T-helper 17 cell (primary cell): ENCODE results near the gene EIF4G1. TPM values are rescaled to one million over a fixed set of nuclear protein-coding genes. Genes with fewer than 3 reads are reported as not detected.

ENCODE experiments used
- ATAC-seq: fragments of 150-1000 bp; cut with Tn5 transposase; 2 replicates; pipeline ENCODE4 v1.10.0; 2021; ENCODE audit warnings: mild to moderate bottlenecking, moderate library complexity
- DNase-seq, 3 donors: peaks; one replicate each; pipeline versions ENCODE4 v3.0.0 to v3.0.0-alpha.2; 2020 to 2021
- H3K9me3 ChIP-seq: one replicate; pipeline ENCODE4 v1.7.0; 2013; ENCODE audit warnings: low read length, mild to moderate bottlenecking; ENCODE audit not compliant: control insufficient read depth, poor library complexity, severe bottlenecking
- H3K27ac Mint-ChIP-seq: one replicate; pipeline ENCODE4 v1.8.0; 2022; ENCODE audit warnings: mild to moderate bottlenecking, moderate library complexity, mixed read lengths
- H3K27me3 Mint-ChIP-seq: one replicate; pipeline ENCODE4 v1.8.0; 2022; ENCODE audit warnings: mixed read lengths
- H3K36me3 Mint-ChIP-seq: one replicate; pipeline ENCODE4 v1.8.0; 2022; ENCODE audit warnings: low read depth, mixed read lengths
- H3K4me1 Mint-ChIP-seq: one replicate; pipeline ENCODE4 v1.8.0; 2022; ENCODE audit warnings: mild to moderate bottlenecking, mixed read lengths
- H3K4me3 Mint-ChIP-seq: one replicate; pipeline ENCODE4 v1.8.0; 2022; ENCODE audit warnings: mild to moderate bottlenecking, moderate library complexity, mixed read lengths
- total RNA-seq, 4 donors: library from RNA in 2 of 4; stranded (reverse) in 2 of 4; gene quantifications; one replicate each; pipeline ENCODE4 v1.2.3 and lab custom pipeline; 2022 to 2026

Gene EIF4G1
- total RNA-seq, 2 donors from 2014 or later, result 226 to 236 TPM

GRCh38 chr3:184362668-184363546 is 48.5 kb downstream of the EIF4G1 start:
- Mint-ChIP-seq H3K4me3 (peak overlapping the region; percentile 99), H3K36me3 (no peaks in the 10 kb centered on the region), H3K27me3 (no peaks in the 10 kb centered on the region), H3K27ac (peak overlapping the region; percentile 93), H3K4me1 (peaks cover 36% of the 10 kb centered on the region)
- no peaks in the 10 kb centered on the region for H3K9me3 ChIP-seq
- ATAC-seq, result peak; percentile 85
- peak; percentile 85 to 89 (median 85) for DNase-seq

- Mint-ChIP-seq H3K4me3 (no peak overlapping the region), H3K4me1 (peaks cover 36% of the 10 kb centered on the region), H3K27ac (no peak overlapping the region), H3K27me3 (no peaks in the 10 kb centered on the region), H3K36me3 (peaks cover 3% of the 10 kb centered on the region)
- ATAC-seq (no peak), DNase-seq (no peak)
- H3K9me3 ChIP-seq, result no peaks in the 10 kb centered on the region
Observed at GRCh38 chr3:184366619-184367289, 52.3 kb downstream of the EIF4G1 start.

GRCh38 chr3:184368116-184368515 is 53.7 kb downstream of the EIF4G1 start:
- Mint-ChIP-seq H3K4me1 (peaks cover 32% of the 10 kb centered on the region), H3K4me3 (no peak overlapping the region), H3K27ac (peak overlapping the region; percentile 24), H3K36me3 (peaks cover 3% of the 10 kb centered on the region), H3K27me3 (no peaks in the 10 kb centered on the region)
- DNase-seq, result no peak
- ATAC-seq, result no peak
- no peaks in the 10 kb centered on the region for H3K9me3 ChIP-seq

DNA sequence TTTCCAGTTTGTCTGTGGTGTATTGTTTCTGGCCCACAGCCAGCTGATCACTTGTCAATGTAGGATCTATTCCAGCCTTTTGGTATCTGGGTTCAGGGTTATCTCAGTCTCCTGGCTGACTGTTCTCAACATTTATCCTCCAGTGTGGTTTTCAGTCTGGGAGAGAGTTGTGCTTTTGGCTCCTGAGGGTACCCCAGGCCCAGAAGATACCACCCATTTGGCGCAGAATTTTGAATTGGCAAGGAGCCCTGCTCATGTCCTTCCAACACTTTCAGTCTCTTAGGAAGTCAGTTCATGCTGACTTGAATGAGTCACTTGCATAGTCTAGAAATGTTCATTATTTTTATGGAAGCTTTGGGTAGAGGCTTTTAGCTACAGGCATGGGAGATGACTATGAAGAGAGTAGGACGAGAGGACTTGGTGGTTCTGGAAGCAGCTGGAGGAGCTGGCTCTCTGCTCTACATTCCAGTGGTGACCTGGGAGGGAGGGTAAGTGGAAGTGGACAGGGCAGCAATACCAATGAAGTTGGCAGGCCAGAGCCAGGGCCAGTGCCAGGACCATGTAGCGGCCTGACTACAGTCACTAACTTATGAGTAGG is 54.3 kb downstream of the EIF4G1 start:
- ATAC-seq (no peak), DNase-seq (no peak)
- Mint-ChIP-seq H3K27me3 (no peaks in the 10 kb centered on the region), H3K4me1 (peaks cover 27% of the 10 kb centered on the region), H3K27ac (peak overlapping the region; percentile 67), H3K36me3 (peaks cover 3% of the 10 kb centered on the region), H3K4me3 (no peak overlapping the region)
- H3K9me3 ChIP-seq, result no peaks in the 10 kb centered on the region

DNA sequence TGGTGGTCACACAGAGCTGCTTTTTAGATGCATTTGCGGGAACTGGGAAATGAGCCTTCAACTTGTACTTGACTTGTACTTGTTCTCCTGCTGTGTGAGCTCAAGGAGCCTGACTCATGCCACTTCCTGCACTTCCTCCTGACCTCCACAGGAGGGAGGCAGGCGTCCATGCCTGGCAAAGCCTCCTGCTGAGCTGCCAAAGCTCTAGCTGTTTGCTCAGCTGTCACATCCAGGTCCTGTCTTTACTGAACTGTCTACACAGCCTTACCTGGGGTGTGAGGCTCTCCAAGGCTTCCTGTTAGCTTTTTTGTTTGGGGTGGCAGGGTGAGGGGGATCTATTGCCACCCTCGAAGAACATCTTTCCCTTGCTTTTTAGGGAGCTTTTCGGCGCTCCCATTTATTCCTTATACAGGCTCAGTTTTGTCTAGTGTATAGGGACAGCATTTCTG is 57.2 kb downstream of the EIF4G1 start:
- H3K9me3 ChIP-seq, result no peaks in the 10 kb centered on the region
- peaks cover 9% of the 10 kb centered on the region for H3K36me3 Mint-ChIP-seq
- H3K27ac Mint-ChIP-seq, result no peak overlapping the region
- ATAC-seq, result peak; percentile 97
- no peak overlapping the region for H3K4me3 Mint-ChIP-seq
- H3K4me1 Mint-ChIP-seq, result peaks cover 16% of the 10 kb centered on the region
- peaks cover 19% of the 10 kb centered on the region for H3K27me3 Mint-ChIP-seq
- DNase-seq, result peak in 2 of 3 donors; percentile 36 to 46

DNA sequence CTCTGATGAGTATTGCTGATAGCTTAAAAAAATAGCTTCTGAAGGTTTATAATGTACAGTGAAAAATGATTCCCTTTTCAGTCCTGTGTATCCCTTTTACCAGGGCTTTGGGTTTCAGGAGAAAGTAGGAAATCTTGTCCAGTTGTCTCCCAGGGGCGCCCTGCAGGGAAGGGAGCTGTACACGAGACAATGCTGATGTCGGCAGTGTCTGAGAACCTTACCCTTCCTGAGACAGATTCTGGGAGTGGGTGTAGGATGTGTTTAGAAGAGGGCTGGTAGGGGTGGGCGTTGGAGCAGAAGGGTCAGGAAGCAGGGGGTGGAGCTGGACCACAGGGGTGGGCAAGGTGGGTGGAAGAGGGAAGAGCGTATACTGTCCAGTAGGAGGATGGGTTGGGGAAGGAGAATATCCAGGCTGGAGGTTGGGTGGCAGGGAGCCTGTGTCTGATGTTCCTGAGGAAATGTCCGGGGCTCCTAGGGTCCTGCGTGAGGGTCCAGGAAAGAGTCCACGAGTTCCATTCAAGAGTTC is 58.0 kb downstream of the EIF4G1 start:
- Mint-ChIP-seq H3K4me1 (peaks cover 12% of the 10 kb centered on the region), H3K27me3 (peaks cover 26% of the 10 kb centered on the region), H3K36me3 (peaks cover 9% of the 10 kb centered on the region), H3K27ac (no peak overlapping the region), H3K4me3 (no peak overlapping the region)
- no peaks in the 10 kb centered on the region for H3K9me3 ChIP-seq
- no peak for DNase-seq
- ATAC-seq, result no peak

- H3K4me1 Mint-ChIP-seq, result peaks cover 12% of the 10 kb centered on the region
- peaks cover 32% of the 10 kb centered on the region for H3K27me3 Mint-ChIP-seq
- ATAC-seq (no peak), DNase-seq (no peak)
- no peak overlapping the region for H3K4me3 Mint-ChIP-seq
- no peak overlapping the region for H3K27ac Mint-ChIP-seq
- peaks cover 9% of the 10 kb centered on the region for H3K36me3 Mint-ChIP-seq
- H3K9me3 ChIP-seq, result no peaks in the 10 kb centered on the region
Observed at GRCh38 chr3:184372911-184373310, 58.5 kb downstream of the EIF4G1 start.

- ATAC-seq (no peak), DNase-seq (no peak)
- no peak overlapping the region for H3K4me3 Mint-ChIP-seq
- H3K27me3 Mint-ChIP-seq, result peaks cover 37% of the 10 kb centered on the region
- peaks cover 9% of the 10 kb centered on the region for H3K36me3 Mint-ChIP-seq
- H3K4me1 Mint-ChIP-seq, result peaks cover 12% of the 10 kb centered on the region
- H3K27ac Mint-ChIP-seq, result no peak overlapping the region
- no peaks in the 10 kb centered on the region for H3K9me3 ChIP-seq
Observed at GRCh38 chr3:184373422-184373821, 59.0 kb downstream of the EIF4G1 start.

GRCh38 chr3:184375747-184376461 is 61.5 kb downstream of the EIF4G1 start:
- H3K36me3 Mint-ChIP-seq, result peaks cover 9% of the 10 kb centered on the region
- no peak for DNase-seq
- no peak overlapping the region for H3K27ac Mint-ChIP-seq

GRCh38 chr3:184377374-184377773 is 63.0 kb downstream of the EIF4G1 start:
- no peaks in the 10 kb centered on the region for H3K9me3 ChIP-seq
- ATAC-seq (no peak), DNase-seq (no peak)
- Mint-ChIP-seq H3K4me1 (peaks cover 6% of the 10 kb centered on the region), H3K27ac (no peak overlapping the region), H3K4me3 (no peak overlapping the region), H3K27me3 (peaks cover 61% of the 10 kb centered on the region), H3K36me3 (peaks cover 9% of the 10 kb centered on the region)

More at GRCh38 chr3:184375747-184376461, 61.5 kb downstream of the EIF4G1 start:
- ATAC-seq, result no peak
- no peaks in the 10 kb centered on the region for H3K9me3 ChIP-seq
- H3K4me3 Mint-ChIP-seq, result peak overlapping the region; percentile 25
- H3K4me1 Mint-ChIP-seq, result peaks cover 10% of the 10 kb centered on the region
- H3K27me3 Mint-ChIP-seq, result peaks cover 49% of the 10 kb centered on the region

DNA sequence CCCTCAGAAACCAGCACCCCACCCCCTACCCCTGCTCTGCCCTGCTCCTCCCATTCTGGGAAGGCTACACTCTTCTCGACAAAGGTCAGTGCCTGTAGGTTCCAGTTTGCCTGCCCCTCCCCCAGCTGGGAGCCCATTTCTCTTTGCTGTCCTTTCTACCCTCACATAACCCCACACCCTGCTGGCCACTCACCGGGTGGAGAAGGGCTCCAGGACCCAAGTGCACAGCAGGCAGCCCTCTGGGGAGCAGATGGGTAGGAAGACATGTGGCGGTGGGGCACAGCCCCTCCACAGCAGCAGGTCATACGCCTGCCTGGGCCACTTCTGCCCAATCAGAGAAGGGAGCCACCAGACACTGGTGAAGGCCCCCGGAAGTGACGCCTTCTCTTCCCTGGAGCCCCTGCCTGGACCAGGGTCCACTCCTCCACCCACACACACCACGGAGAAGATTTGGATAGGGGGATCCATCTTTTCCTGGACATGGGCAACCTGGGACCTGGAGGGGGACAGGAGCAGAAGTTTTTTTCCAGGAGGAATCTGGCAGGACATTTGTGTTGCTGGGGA is 63.6 kb downstream of the EIF4G1 start, which contains the start of gene THPO:
TSS of gene THPO (minus strand) at position 326 of the 564 bp plus-strand sequence. CDS start 1,948 bp downstream, outside the sequence.
- Mint-ChIP-seq H3K36me3 (peaks cover 9% of the 10 kb centered on the region), H3K27me3 (peaks cover 67% of the 10 kb centered on the region), H3K4me3 (peak within 1 kb of the TSS; percentile 88), H3K4me1 (peaks cover 6% of the 10 kb centered on the region), H3K27ac (no peak within 1 kb of the TSS)
- no peak for ATAC-seq
- no peak for DNase-seq
- H3K9me3 ChIP-seq, result no peaks in the 10 kb centered on the region

DNA sequence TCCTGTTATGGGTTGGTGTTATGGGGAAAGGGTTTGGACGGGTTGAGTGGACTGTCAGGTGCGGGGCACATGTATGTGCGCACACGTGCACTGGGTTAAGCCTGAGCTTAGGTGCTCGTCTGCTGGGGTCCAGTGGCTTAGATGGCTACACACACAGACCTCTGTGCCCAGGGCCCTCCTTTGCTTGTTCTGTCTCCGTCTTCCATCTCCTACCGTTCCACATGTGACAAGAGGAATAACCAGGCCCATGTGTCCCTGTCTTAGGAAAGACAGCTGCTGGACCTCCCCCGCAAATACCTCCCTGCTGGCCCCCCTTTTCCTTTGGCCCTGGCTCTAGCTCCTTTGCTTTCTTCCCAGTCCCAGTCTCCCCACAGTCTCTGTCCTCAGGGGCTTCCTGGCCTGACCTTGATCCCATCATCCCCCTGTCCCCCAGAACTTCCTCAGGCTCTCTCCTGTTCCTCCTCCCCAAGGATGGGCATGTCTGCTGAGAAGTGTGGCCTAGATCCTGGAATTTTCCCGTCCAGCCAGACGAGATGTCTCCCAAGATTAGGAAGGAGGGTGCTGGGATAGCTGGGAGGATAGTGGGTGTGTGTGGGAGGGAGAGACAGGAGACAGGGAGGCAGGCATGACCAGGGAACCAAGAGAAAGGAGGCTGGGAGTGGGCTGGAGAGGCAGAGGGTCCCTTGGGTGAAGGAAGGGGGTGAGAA is 64.4 kb downstream of the EIF4G1 start:
- H3K36me3 Mint-ChIP-seq, result peaks cover 9% of the 10 kb centered on the region
- H3K27ac Mint-ChIP-seq, result no peak overlapping the region
- no peak for ATAC-seq
- no peaks in the 10 kb centered on the region for H3K9me3 ChIP-seq
- H3K4me3 Mint-ChIP-seq, result peak overlapping the region; percentile 88
- no peak for DNase-seq
- H3K4me1 Mint-ChIP-seq, result peaks cover 6% of the 10 kb centered on the region
- H3K27me3 Mint-ChIP-seq, result peaks cover 69% of the 10 kb centered on the region
